Testis (tissue), 3 donors: Measurements from ENCODE around the gene SARS1. TPM values are rescaled to one million over a fixed set of nuclear protein-coding genes. Genes with fewer than 3 reads are reported as not detected.
"Not testable (repeated sequence)": the region's sequence is repeated elsewhere in the genome, so short reads cannot be mapped to it uniquely, and the experiment has no call there.

Experiments
- DNase-seq: peaks from one replicate; pipeline ENCODE4 v3.0.0-alpha.2; 2019
- H3K27ac ChIP-seq, 2 donors: fragments of 200-600 bp; sonication (generic); one replicate each; pipeline ENCODE4 v1.5.1; 2019
- H3K27me3 ChIP-seq: fragments of 200-600 bp; sonication (generic); one replicate; pipeline ENCODE4 v1.5.1; 2019
- H3K36me3 ChIP-seq: fragments of 200-600 bp; sonication (generic); one replicate; pipeline ENCODE4 v1.5.1; 2017; ENCODE audit warnings: low read depth; ENCODE audit errors: missing control alignments
- H3K4me1 ChIP-seq: fragments of 200-600 bp; sonication (generic); one replicate; pipeline ENCODE4 v1.5.1; 2019
- H3K4me3 ChIP-seq, 2 donors: fragments of 200-600 bp; sonication (generic); one replicate each; pipeline ENCODE4 v1.5.1; 2017 to 2019
- H3K9me3 ChIP-seq: fragments of 200-600 bp; sonication (generic); one replicate; pipeline ENCODE4 v1.5.1; 2017
- CTCF ChIP-seq, 3 experiments: fragments of 450-650 bp in 2 of 3; fragments of 200-600 bp in 1 of 3; sonication (generic) in 1 of 3; IDR thresholded peaks; one replicate each; pipeline ENCODE4 v1.5.1; 2016 to 2019; ENCODE audit warnings: antibody characterized with exemption in 3 of 3, mild to moderate bottlenecking in 2 of 3, moderate library complexity in 1 of 3
- POLR2A ChIP-seq: fragments of 450-650 bp; IDR thresholded peaks from one replicate; pipeline ENCODE4 v1.6.1; 2017; ENCODE audit warnings: antibody characterized with exemption, mild to moderate bottlenecking, moderate library complexity
- WGBS, 2 donors: methylation state at CpG; one replicate each; pipeline ENCODE4 v1.1.5; 2018; 5-methylcytosine and 5-hydroxymethylcytosine counted together
- intact Hi-C: fragments of 100-400 bp; cut with DNase I; formaldehyde crosslinking; loops from one replicate; pipeline ENCODE4 v1.15.1; 2023; ENCODE audit warnings: low total_unique reads
- polyA plus RNA-seq: library from polyadenylated mRNA; stranded (reverse); fragments of 350-450 nt; fragmentation: Illumina TruSeq; extraction: RNeasy Lipid Tissue Mini Kit (QIAGEN cat#74804); gene quantifications from one replicate; pipeline ENCODE4 v1.2.3, GENCODE V29; 2014; ENCODE audit warnings: low read depth, low replicate concordance; ENCODE audit not compliant: insufficient read depth
- total RNA-seq, 2 donors: library from RNA; depleted of rRNA; stranded (reverse); fragments of >200 nt; gene quantifications; one replicate each; pipeline ENCODE4 v1.2.3, GENCODE V29; 2016

Gene SARS1
- total and polyA plus RNA-seq, 3 donors from 2014 or later = 112 to 149 (median 132) TPM

GRCh38 chr1:109171646-109172045 is 42.1 kb upstream of the SARS1 start:
- H3K9me3 ChIP-seq = no peaks in the 10 kb centered on the region
- H3K27me3 ChIP-seq = no peaks in the 10 kb centered on the region
- no peaks in the 10 kb centered on the region for H3K4me1 ChIP-seq
- 96 to 99% methylated on average over 10 of the region's 10 CpGs for WGBS, 2 donors
- no peak overlapping the region for H3K27ac ChIP-seq
- no peak for DNase-seq
- H3K36me3 ChIP-seq = no peaks in the 10 kb centered on the region
- TF ChIP-seq CTCF (IDR thresholded peaks at IDR 0.05) (no peak), POLR2A (no peak)
- H3K4me3 ChIP-seq = no peak overlapping the region
- intact Hi-C loops = no loop called here

- H3K27me3 ChIP-seq, H3K36me3 ChIP-seq, DNase-seq, H3K27ac ChIP-seq, intact Hi-C loops, H3K9me3 ChIP-seq, H3K4me3 ChIP-seq, H3K4me1 ChIP-seq: not testable (repeated sequence)
- 40 to 56% methylated on average over 1 of the region's 1 CpG for WGBS, 2 donors
These were observed 37.4 kb upstream of the SARS1 start for GRCh38 chr1:109176349-109176748.

GRCh38 chr1:109180715-109181084 is 33.0 kb upstream of the SARS1 start:
- intact Hi-C loops, H3K27ac ChIP-seq, H3K4me1 ChIP-seq, H3K27me3 ChIP-seq, H3K4me3 ChIP-seq, DNase-seq, H3K9me3 ChIP-seq, H3K36me3 ChIP-seq: not testable (repeated sequence)
- WGBS, 2 donors = 65 to 67% methylated on average over 3 of the region's 3 CpGs

GRCh38 chr1:109181085-109181806 is 32.5 kb upstream of the SARS1 start:
- intact Hi-C loops = no loop called here
- no peak overlapping the region for H3K27ac ChIP-seq

GRCh38 chr1:109181807-109182163 is 31.9 kb upstream of the SARS1 start:
- intact Hi-C loops = no loop called here
- no peak for DNase-seq
- Histone ChIP-seq H3K36me3 (no peaks in the 10 kb centered on the region), H3K27me3 (no peaks in the 10 kb centered on the region), H3K4me1 (peaks cover 10% of the 10 kb centered on the region), H3K9me3 (no peaks in the 10 kb centered on the region), H3K4me3 (no peak overlapping the region), H3K27ac (no peak overlapping the region)
- no peak for TF ChIP-seq CTCF (IDR thresholded peaks at IDR 0.05)
- no peak for TF ChIP-seq POLR2A
- WGBS, 2 donors = 61 to 75% methylated on average over 4 of the region's 4 CpGs

More at GRCh38 chr1:109181085-109181806, 32.5 kb upstream of the SARS1 start:
- Histone ChIP-seq H3K27me3 (no peaks in the 10 kb centered on the region), H3K4me1 (peaks cover 5% of the 10 kb centered on the region), H3K36me3 (no peaks in the 10 kb centered on the region), H3K4me3 (no peak overlapping the region), H3K9me3 (no peaks in the 10 kb centered on the region)
- TF ChIP-seq CTCF (IDR thresholded peaks at IDR 0.05) (no peak), POLR2A (no peak)
- 25 to 26% methylated on average over 4 of the region's 4 CpGs for WGBS, 2 donors
- no peak for DNase-seq

GRCh38 chr1:109183058-109183738 is 30.5 kb upstream of the SARS1 start:
- H3K27me3 ChIP-seq = no peaks in the 10 kb centered on the region
- intact Hi-C loops = no loop called here
- DNase-seq = no peak
- no peaks in the 10 kb centered on the region for H3K9me3 ChIP-seq
- H3K4me3 ChIP-seq = no peak overlapping the region
- TF ChIP-seq POLR2A (no peak), CTCF (IDR thresholded peaks at IDR 0.05) (no peak)
- 93% methylated on average over 3 of the region's 3 CpGs for WGBS, 2 donors
- no peaks in the 10 kb centered on the region for H3K36me3 ChIP-seq
- no peak overlapping the region for H3K27ac ChIP-seq
- peaks cover 15% of the 10 kb centered on the region for H3K4me1 ChIP-seq
